Cardiac atrium fibroblast (primary cell): ENCODE data around the gene PPP3R2. TPM values are rescaled to one million over a fixed set of nuclear protein-coding genes. Genes with fewer than 3 reads are reported as not detected.

ENCODE experiments used
- total RNA-seq: library from RNA; depleted of rRNA; stranded (reverse); fragments of >200 nt; gene quantifications from 2 replicates; pipeline ENCODE4 v1.2.3, GENCODE V29; 2015

Gene PPP3R2, protein sequence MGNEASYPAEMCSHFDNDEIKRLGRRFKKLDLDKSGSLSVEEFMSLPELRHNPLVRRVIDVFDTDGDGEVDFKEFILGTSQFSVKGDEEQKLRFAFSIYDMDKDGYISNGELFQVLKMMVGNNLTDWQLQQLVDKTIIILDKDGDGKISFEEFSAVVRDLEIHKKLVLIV
- total RNA-seq = not detected in 2 replicates

GRCh38 chr9:101594796-101595195, at the start of gene PPP3R2:
TSS of gene PPP3R2 (minus strand) at chr9:101594969. CDS start at chr9:101594921, 48 bp downstream.

Other genes starting within 250 kb of the PPP3R2 start
- gene BAAT, start 210.0 kb downstream of the PPP3R2 start, total RNA-seq = 0.16 TPM in 1 of 2 replicates, not detected in the other
- 6.0 and 7.8 TPM in 2 replicates for gene MRPL50, start 196.4 kb downstream of the PPP3R2 start, total RNA-seq
- 6.7 and 13.4 TPM in 2 replicates for gene ZNF189, start 196.1 kb downstream of the PPP3R2 start, total RNA-seq
- not detected in 2 replicates for gene ALDOB, start 159.2 kb downstream of the PPP3R2 start, total RNA-seq
- 9.6 and 15.1 TPM in 2 replicates for gene RNF20, start 61.1 kb downstream of the PPP3R2 start, total RNA-seq
- gene GRIN3A, start 143.7 kb upstream of the PPP3R2 start, total RNA-seq = not detected in 2 replicates